H9 (cell line): ENCODE measurements around the gene TUBB2B. TPM values are rescaled to one million over a fixed set of nuclear protein-coding genes. Genes with fewer than 3 reads are reported as not detected.

ENCODE experiments used
- DNase-seq: peaks from one replicate; pipeline ENCODE4 v3.0.0-alpha.2; 2017
- H2AFZ ChIP-seq: one replicate; pipeline ENCODE4 v1.6.1; 2013; ENCODE audit warnings: mild to moderate bottlenecking, low read length, control low read depth, moderate library complexity
- H2AK5ac ChIP-seq: 2 replicates; pipeline ENCODE4 v1.6.1; 2013; ENCODE audit warnings: low read length, control low read depth, mixed read lengths; ENCODE audit not compliant: insufficient read length
- H2BK120ac ChIP-seq: one replicate; pipeline ENCODE4 v1.6.1; 2013; ENCODE audit warnings: low read depth, mild to moderate bottlenecking, low read length, control low read depth, inconsistent platforms; ENCODE audit not compliant: poor library complexity, severe bottlenecking
- H2BK12ac ChIP-seq: 2 replicates; pipeline ENCODE4 v1.6.1; 2013; ENCODE audit warnings: low read length, control low read depth, mixed read lengths, low read depth; ENCODE audit not compliant: insufficient read length
- H2BK15ac ChIP-seq: 2 replicates; pipeline ENCODE4 v1.6.1; 2013; ENCODE audit warnings: low read depth, low read length, control low read depth
- H2BK20ac ChIP-seq: one replicate; pipeline ENCODE4 v1.6.1; 2013; ENCODE audit warnings: low read depth, mild to moderate bottlenecking, low read length, control low read depth, inconsistent platforms; ENCODE audit not compliant: poor library complexity, severe bottlenecking
- H2BK5ac ChIP-seq: 2 replicates; pipeline ENCODE4 v1.6.1; 2013; ENCODE audit warnings: low read length, control low read depth, mixed read lengths; ENCODE audit not compliant: insufficient read length
- H3K14ac ChIP-seq: 2 replicates; pipeline ENCODE4 v1.6.1; 2013; ENCODE audit warnings: low read length, control low read depth; ENCODE audit not compliant: insufficient read depth
- H3K18ac ChIP-seq: 2 replicates; pipeline ENCODE4 v1.6.1; 2013; ENCODE audit warnings: low read depth, mild to moderate bottlenecking, mixed read lengths, low read length, control low read depth; ENCODE audit not compliant: insufficient read length
- H3K23ac ChIP-seq: 2 replicates; pipeline ENCODE4 v1.6.1; 2013; ENCODE audit warnings: low read length, control low read depth, mixed read lengths, low read depth; ENCODE audit not compliant: insufficient read length
- H3K23me2 ChIP-seq: 2 replicates; pipeline ENCODE4 v1.6.1; 2013; ENCODE audit warnings: low read depth, mild to moderate bottlenecking, mixed read lengths, low read length, control low read depth; ENCODE audit not compliant: insufficient read length, poor library complexity, severe bottlenecking
- H3K27ac ChIP-seq: 2 replicates; pipeline ENCODE4 v1.5.1; 2013; ENCODE audit warnings: low read length, control low read depth, mixed read lengths, low read depth; ENCODE audit not compliant: insufficient read length
- H3K27me3 ChIP-seq: 2 replicates; pipeline ENCODE4 v1.6.1; 2013; ENCODE audit warnings: low read length, control low read depth, inconsistent platforms; ENCODE audit not compliant: insufficient read depth
- H3K4ac ChIP-seq: 2 replicates; pipeline ENCODE4 v1.6.1; 2013; ENCODE audit warnings: low read depth, mild to moderate bottlenecking, control low read depth, inconsistent platforms, low read length, moderate library complexity
- H3K4me1 ChIP-seq: 2 replicates; pipeline ENCODE4 v1.6.1; 2013; ENCODE audit warnings: low read length, control low read depth, inconsistent platforms; ENCODE audit not compliant: insufficient read depth
- H3K4me2 ChIP-seq: 2 replicates; pipeline ENCODE4 v1.6.1; 2013; ENCODE audit warnings: low read length, control low read depth, mixed read lengths; ENCODE audit not compliant: insufficient read length, insufficient read depth
- H3K56ac ChIP-seq: 2 replicates; pipeline ENCODE4 v1.6.1; 2013; ENCODE audit warnings: low read depth, mild to moderate bottlenecking, mixed read lengths, low read length, control low read depth; ENCODE audit not compliant: insufficient read length
- H3K79me1 ChIP-seq: 2 replicates; pipeline ENCODE4 v1.6.1; 2013; ENCODE audit warnings: low read depth, mild to moderate bottlenecking, moderate library complexity, low read length, control low read depth, inconsistent platforms; ENCODE audit not compliant: insufficient read depth, poor library complexity, severe bottlenecking
- H3K79me2 ChIP-seq: 2 replicates; pipeline ENCODE4 v1.6.1; 2013; ENCODE audit warnings: low read length, control low read depth, inconsistent platforms; ENCODE audit not compliant: insufficient read depth
- H3K9ac ChIP-seq: 2 replicates; pipeline ENCODE4 v1.6.1; 2013; ENCODE audit warnings: low read length, control low read depth, mixed read lengths; ENCODE audit not compliant: insufficient read length; ENCODE audit errors: extremely low read depth
- H3K9me3 ChIP-seq: one replicate; pipeline ENCODE4 v1.6.1; 2013; ENCODE audit warnings: low read depth, low read length, inconsistent platforms; ENCODE audit not compliant: control insufficient read depth
- H3T11ph ChIP-seq: one replicate; pipeline ENCODE4 v1.6.1; 2013; ENCODE audit warnings: mild to moderate bottlenecking, low read length, control low read depth, inconsistent platforms
- H4K20me1 ChIP-seq: one replicate; pipeline ENCODE4 v1.6.1; 2013; ENCODE audit not compliant: control insufficient read depth, insufficient read length, insufficient read depth
- H4K5ac ChIP-seq: 2 replicates; pipeline ENCODE4 v1.6.1; 2013; ENCODE audit warnings: low read depth, mild to moderate bottlenecking, mixed read lengths, low read length, control low read depth; ENCODE audit not compliant: insufficient read length
- H4K8ac ChIP-seq: replicated peaks from 2 replicates; pipeline ENCODE4 v1.6.1; 2013; ENCODE audit warnings: low read length, control low read depth, mixed read lengths, low read depth; ENCODE audit not compliant: insufficient read length
- H4K91ac ChIP-seq: 2 replicates; pipeline ENCODE4 v1.6.1; 2013; ENCODE audit warnings: low read depth, mild to moderate bottlenecking, moderate library complexity, mixed read lengths, low read length, control low read depth; ENCODE audit not compliant: insufficient read length
- H3K27ac Mint-ChIP-seq, 3 experiments: 2 replicates in 2 of 3; 3 replicates in 1 of 3; pipeline ENCODE4 v1.8.0; 2020 to 2021; ENCODE audit warnings: mixed read lengths in 3 of 3, mild to moderate bottlenecking in 1 of 3, moderate library complexity in 1 of 3
- H3K27me3 Mint-ChIP-seq: 2 replicates; pipeline ENCODE4 v1.8.0; 2021; ENCODE audit warnings: low read depth, mild to moderate bottlenecking, moderate library complexity, mixed read lengths
- H3K36me3 Mint-ChIP-seq, 3 experiments: 2 replicates in 2 of 3; 3 replicates in 1 of 3; pipeline ENCODE4 v1.8.0; 2020 to 2021; ENCODE audit warnings: low read depth in 3 of 3, mixed read lengths in 3 of 3; ENCODE audit not compliant: insufficient read depth in 1 of 3
- H3K4me1 Mint-ChIP-seq, 2 experiments: 2 replicates each; pipeline ENCODE4 v1.8.0; 2020; ENCODE audit warnings: mixed read lengths in 2 of 2
- H3K4me3 Mint-ChIP-seq, 2 experiments: 2 replicates in 1 of 2; 3 replicates in 1 of 2; pipeline ENCODE4 v1.8.0; 2020 to 2021; ENCODE audit warnings: mild to moderate bottlenecking in 2 of 2, mixed read lengths in 2 of 2, moderate library complexity in 1 of 2
- H3K9me3 Mint-ChIP-seq, 2 experiments: 2 replicates in 1 of 2; 3 replicates in 1 of 2; pipeline ENCODE4 v1.8.0; 2020; ENCODE audit warnings: mild to moderate bottlenecking in 2 of 2, mixed read lengths in 2 of 2, moderate library complexity in 1 of 2
- WGBS: extraction: QIAGEN DNeasy Blood & Tissue Kit; methylation state at CpG from one replicate; pipeline ENCODE4 v1.1.7; 2013; ENCODE audit warnings: missing lambda C conversion rate, low lambda C conversion rate, mixed read lengths; ENCODE audit not compliant: insufficient read length; ENCODE audit errors: extremely low coverage; 5-methylcytosine and 5-hydroxymethylcytosine counted together
- total RNA-seq: library from RNA; stranded (reverse); gene quantifications from 2 replicates; pipeline ENCODE4 v1.2.1, GENCODE V29; 2021
- TF ChIP-seq, protein P1 (sequence below): fragments of 200-600 bp; sonication (generic); conservative IDR thresholded peaks from 3 replicates; pipeline ENCODE4 v1.8.0; 2021; ENCODE audit warnings: antibody characterized with exemption, mild to moderate bottlenecking

The TUBB2B gene
- total RNA-seq, 1 experiment from 2014 or later, result 320 TPM

DNA sequence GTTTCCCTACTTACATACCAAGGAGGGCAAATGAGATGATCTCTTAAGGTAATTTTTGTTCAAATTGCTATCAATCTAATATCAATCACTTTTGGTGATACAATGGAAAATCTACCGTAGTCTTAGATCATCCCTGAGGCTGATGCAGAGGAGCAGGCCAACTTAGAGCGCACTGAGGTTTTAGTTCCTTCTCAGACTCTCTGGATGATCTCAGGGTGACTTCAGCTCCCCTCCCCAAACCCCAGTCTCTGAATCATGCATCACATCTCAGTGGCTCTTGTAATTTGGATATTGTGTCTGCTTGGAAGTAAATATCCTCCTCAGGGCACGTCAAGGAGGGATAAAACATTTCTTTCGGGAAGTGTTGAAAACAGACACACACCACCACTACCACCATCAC lies 5.9 kb downstream of the TUBB2B start:
- H3K4ac ChIP-seq, result no peak overlapping the region; the same call in 1 of the 2 replicates
- TF ChIP-seq, protein P1, sequence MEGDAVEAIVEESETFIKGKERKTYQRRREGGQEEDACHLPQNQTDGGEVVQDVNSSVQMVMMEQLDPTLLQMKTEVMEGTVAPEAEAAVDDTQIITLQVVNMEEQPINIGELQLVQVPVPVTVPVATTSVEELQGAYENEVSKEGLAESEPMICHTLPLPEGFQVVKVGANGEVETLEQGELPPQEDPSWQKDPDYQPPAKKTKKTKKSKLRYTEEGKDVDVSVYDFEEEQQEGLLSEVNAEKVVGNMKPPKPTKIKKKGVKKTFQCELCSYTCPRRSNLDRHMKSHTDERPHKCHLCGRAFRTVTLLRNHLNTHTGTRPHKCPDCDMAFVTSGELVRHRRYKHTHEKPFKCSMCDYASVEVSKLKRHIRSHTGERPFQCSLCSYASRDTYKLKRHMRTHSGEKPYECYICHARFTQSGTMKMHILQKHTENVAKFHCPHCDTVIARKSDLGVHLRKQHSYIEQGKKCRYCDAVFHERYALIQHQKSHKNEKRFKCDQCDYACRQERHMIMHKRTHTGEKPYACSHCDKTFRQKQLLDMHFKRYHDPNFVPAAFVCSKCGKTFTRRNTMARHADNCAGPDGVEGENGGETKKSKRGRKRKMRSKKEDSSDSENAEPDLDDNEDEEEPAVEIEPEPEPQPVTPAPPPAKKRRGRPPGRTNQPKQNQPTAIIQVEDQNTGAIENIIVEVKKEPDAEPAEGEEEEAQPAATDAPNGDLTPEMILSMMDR, result no peak
- no peak overlapping the region for H3K4me2 ChIP-seq
- H3K27me3 Mint-ChIP-seq, result peaks cover 10% of the 10 kb centered on the region
- H3K14ac ChIP-seq, result no peak overlapping the region
- H3K36me3 Mint-ChIP-seq, result peaks cover 19 to 30% (median 28%) of the 10 kb centered on the region in 3 experiments
- H3T11ph ChIP-seq, result no peak overlapping the region
- H4K8ac ChIP-seq, result no peak overlapping the region
- peaks cover 10% of the 10 kb centered on the region for H3K79me2 ChIP-seq
- no peak overlapping the region for H2BK20ac ChIP-seq
- H3K23ac ChIP-seq, result no peak overlapping the region
- H3K4me1 ChIP-seq, result no peaks in the 10 kb centered on the region
- no peak overlapping the region for H3K4me3 Mint-ChIP-seq
- H3K9me3 Mint-ChIP-seq, result peaks cover 6% of the 10 kb centered on the region in 2 experiments; a peak in 3 of 5 replicates
- H2BK120ac ChIP-seq, result no peak overlapping the region
- no peak overlapping the region for H3K9ac ChIP-seq
- H2BK12ac ChIP-seq, result no peak overlapping the region
- H3K79me1 ChIP-seq, result peaks cover 4% of the 10 kb centered on the region
- H4K20me1 ChIP-seq, result no peaks in the 10 kb centered on the region
- no peak overlapping the region for H4K91ac ChIP-seq
- no peak overlapping the region for H4K5ac ChIP-seq
- H3K23me2 ChIP-seq, result peaks cover 7% of the 10 kb centered on the region
- WGBS, result no CpG with 5 or more reads among the region's 4 CpGs
- H2BK5ac ChIP-seq, result no peak overlapping the region
- H3K27ac ChIP-seq, result no peak overlapping the region
- H2AFZ ChIP-seq, result no peak overlapping the region
- no peak overlapping the region for H3K56ac ChIP-seq
- H3K9me3 ChIP-seq, result no peaks in the 10 kb centered on the region
- H3K18ac ChIP-seq, result no peak overlapping the region
- no peaks in the 10 kb centered on the region for H3K27me3 ChIP-seq
- no peak overlapping the region for H2AK5ac ChIP-seq
- DNase-seq, result no peak
- no peak overlapping the region for H3K27ac Mint-ChIP-seq
- H2BK15ac ChIP-seq, result no peak overlapping the region
- peaks cover 25 to 27% of the 10 kb centered on the region in 2 experiments for H3K4me1 Mint-ChIP-seq
